ENCODE data around the gene VWA3B. TPM values are rescaled to one million over a fixed set of nuclear protein-coding genes. Genes with fewer than 3 reads are reported as not detected.

The VWA3B gene
- total RNA-seq, 2 experiments from 2014 or later, result not detected

GRCh38 chr2:98063291-98063854 is 23.6 kb upstream of the VWA3B start:
- Mint-ChIP-seq H3K36me3 (no peaks in the 10 kb centered on the region), H3K4me1 (ENCODE audit: low read depth) (no peaks in the 10 kb centered on the region), H3K9me3 (peaks cover 4% of the 10 kb centered on the region), H3K27ac (no peak overlapping the region), H3K27me3 (peaks cover 16% of the 10 kb centered on the region), H3K4me3 (no peak overlapping the region)
- CTCF ChIA-PET, result no interaction called here
- intact Hi-C loops (cut with micrococcal nuclease), result no loop called here
- POLR2A ChIA-PET, result interaction anchor here (0.6 to 1.0 kb wide), 2 partner anchors 21 to 347 kb away, joined by 3 read pairs; no protein-coding TSS in a partner anchor
- DNase-seq, result no peak

GRCh38 chr2:98065808-98066207 is 21.2 kb upstream of the VWA3B start:
- DNase-seq, result no peak
- ChIA-PET CTCF (no interaction called here), POLR2A (no interaction called here)
- intact Hi-C loops (cut with micrococcal nuclease), result no loop called here
- H3K4me1 Mint-ChIP-seq (ENCODE audit: low read depth), result no peaks in the 10 kb centered on the region
- no peak overlapping the region for H3K27ac Mint-ChIP-seq
- no peak overlapping the region for H3K4me3 Mint-ChIP-seq
- no peaks in the 10 kb centered on the region for H3K36me3 Mint-ChIP-seq
- peaks cover 20% of the 10 kb centered on the region for H3K27me3 Mint-ChIP-seq
- peaks cover 4% of the 10 kb centered on the region for H3K9me3 Mint-ChIP-seq

DNA sequence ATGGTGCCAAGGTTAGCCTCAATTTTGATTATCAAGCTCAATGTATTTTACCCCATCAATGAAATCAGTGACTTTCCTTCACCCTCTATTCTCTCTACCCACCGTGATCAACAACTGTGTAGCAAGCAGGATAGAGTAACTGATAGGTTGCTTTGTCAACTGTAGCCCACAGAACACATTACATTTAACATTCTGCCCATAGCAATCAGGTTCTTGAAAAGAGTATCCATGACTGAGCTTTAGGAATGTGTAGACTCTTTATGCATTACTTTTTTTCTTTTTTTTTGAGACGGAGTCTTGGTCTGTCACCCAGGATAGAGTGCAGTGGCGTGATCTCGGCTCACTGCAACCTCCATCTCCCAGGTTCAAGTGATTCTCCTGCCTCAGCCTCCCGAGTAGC is 19.8 kb upstream of the VWA3B start:
- Mint-ChIP-seq H3K4me3 (no peak overlapping the region), H3K27me3 (peaks cover 19% of the 10 kb centered on the region), H3K36me3 (no peaks in the 10 kb centered on the region), H3K4me1 (ENCODE audit: low read depth) (no peaks in the 10 kb centered on the region), H3K27ac (no peak overlapping the region), H3K9me3 (no peaks in the 10 kb centered on the region)
- POLR2A ChIA-PET, result no interaction called here
- no peak for DNase-seq
- intact Hi-C loops (cut with micrococcal nuclease), result no loop called here
- CTCF ChIA-PET, result no interaction called here

DNA sequence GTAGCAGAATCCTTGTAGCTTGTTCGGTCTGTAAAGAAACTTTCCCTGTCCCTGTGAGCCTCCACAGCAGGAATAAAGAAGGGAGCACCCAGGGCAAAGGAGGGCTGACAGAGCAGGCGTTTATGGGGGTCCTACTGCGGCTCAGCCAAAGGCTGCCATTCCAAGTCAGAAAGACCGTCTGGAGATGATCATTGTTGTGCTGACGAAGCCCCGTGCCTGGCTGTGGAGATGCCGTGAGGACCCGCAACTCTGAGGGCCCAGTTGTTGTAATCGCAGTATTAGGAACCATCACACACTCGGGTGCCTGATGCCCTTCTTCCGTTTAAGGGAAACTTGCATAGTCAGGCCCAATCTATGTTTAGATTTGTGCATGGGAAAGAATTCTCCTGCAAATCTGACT is 16.9 kb upstream of the VWA3B start:
- CTCF ChIA-PET, result interaction anchor here (0.9 kb wide), 1 partner anchor 263 kb away, joined by 3 read pairs; no protein-coding TSS in a partner anchor
- no peaks in the 10 kb centered on the region for H3K9me3 Mint-ChIP-seq
- H3K4me3 Mint-ChIP-seq, result no peak overlapping the region
- intact Hi-C loops (cut with micrococcal nuclease), result no loop called here
- H3K27ac Mint-ChIP-seq, result no peak overlapping the region
- POLR2A ChIA-PET, result no interaction called here
- H3K27me3 Mint-ChIP-seq, result peaks cover 14% of the 10 kb centered on the region
- no peak for DNase-seq
- H3K4me1 Mint-ChIP-seq (ENCODE audit: low read depth), result no peaks in the 10 kb centered on the region
- H3K36me3 Mint-ChIP-seq, result no peaks in the 10 kb centered on the region

DNA sequence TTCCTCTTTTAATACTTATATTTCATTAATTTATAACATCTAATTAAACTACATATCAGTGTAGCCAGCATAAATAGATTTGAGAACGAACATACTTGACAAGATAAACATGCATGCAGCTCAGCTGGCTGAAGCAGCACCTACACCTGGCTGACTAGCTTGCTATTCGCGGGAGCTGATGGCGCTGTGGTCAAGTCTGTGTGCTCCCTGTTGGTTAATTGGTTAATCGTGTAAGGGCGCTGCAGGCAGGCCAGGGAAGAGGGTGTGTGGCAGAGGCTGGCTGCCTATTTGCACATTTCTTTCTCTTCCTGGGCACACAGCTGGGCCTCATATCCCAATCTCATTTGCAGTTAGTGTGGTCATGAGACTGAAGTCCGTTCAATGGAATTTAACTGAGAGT is 14.5 kb upstream of the VWA3B start:
- H3K36me3 Mint-ChIP-seq, result no peaks in the 10 kb centered on the region
- no peaks in the 10 kb centered on the region for H3K9me3 Mint-ChIP-seq
- ChIA-PET CTCF (interaction anchor here (2.0 kb wide), 1 partner anchor 266 kb away, joined by 5 read pairs; no protein-coding TSS in a partner anchor), POLR2A (no interaction called here)
- intact Hi-C loops (cut with micrococcal nuclease), result no loop called here
- DNase-seq, result no peak
- H3K4me3 Mint-ChIP-seq, result no peak overlapping the region
- no peak overlapping the region for H3K27ac Mint-ChIP-seq
- peaks cover 7% of the 10 kb centered on the region for H3K27me3 Mint-ChIP-seq
- no peaks in the 10 kb centered on the region for H3K4me1 Mint-ChIP-seq (ENCODE audit: low read depth)

DNA sequence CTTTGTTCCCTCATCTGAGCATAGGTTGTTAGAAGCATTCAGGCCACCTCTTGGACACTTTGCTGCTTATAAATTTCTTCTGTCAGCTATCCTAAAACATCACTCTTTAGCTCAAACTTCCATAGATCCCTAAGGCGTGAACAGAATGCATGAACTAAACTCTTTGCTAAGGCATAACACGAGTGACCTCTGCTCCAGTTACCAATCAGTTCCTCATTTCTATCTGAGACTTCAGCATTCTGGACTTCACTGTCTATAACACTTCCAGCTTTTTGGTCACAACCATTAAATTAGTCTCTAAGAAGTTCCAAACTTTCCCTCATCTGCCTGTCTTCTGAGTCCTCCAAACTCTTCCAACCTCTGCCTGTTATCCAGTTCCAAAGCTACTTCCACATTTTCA is 8.3 kb upstream of the VWA3B start:
- no peak overlapping the region for H3K27ac Mint-ChIP-seq
- H3K4me1 Mint-ChIP-seq (ENCODE audit: low read depth), result peaks cover 6% of the 10 kb centered on the region
- H3K27me3 Mint-ChIP-seq, result peaks cover 5% of the 10 kb centered on the region
- intact Hi-C loops (cut with micrococcal nuclease), result no loop called here
- ChIA-PET POLR2A (interaction anchor here (0.6 kb wide), 1 partner anchor 167 kb away, joined by 3 read pairs; no protein-coding TSS in a partner anchor), CTCF (no interaction called here)
- H3K4me3 Mint-ChIP-seq, result no peak overlapping the region
- DNase-seq, result no peak
- no peaks in the 10 kb centered on the region for H3K36me3 Mint-ChIP-seq
- H3K9me3 Mint-ChIP-seq, result peaks cover 11% of the 10 kb centered on the region

DNA sequence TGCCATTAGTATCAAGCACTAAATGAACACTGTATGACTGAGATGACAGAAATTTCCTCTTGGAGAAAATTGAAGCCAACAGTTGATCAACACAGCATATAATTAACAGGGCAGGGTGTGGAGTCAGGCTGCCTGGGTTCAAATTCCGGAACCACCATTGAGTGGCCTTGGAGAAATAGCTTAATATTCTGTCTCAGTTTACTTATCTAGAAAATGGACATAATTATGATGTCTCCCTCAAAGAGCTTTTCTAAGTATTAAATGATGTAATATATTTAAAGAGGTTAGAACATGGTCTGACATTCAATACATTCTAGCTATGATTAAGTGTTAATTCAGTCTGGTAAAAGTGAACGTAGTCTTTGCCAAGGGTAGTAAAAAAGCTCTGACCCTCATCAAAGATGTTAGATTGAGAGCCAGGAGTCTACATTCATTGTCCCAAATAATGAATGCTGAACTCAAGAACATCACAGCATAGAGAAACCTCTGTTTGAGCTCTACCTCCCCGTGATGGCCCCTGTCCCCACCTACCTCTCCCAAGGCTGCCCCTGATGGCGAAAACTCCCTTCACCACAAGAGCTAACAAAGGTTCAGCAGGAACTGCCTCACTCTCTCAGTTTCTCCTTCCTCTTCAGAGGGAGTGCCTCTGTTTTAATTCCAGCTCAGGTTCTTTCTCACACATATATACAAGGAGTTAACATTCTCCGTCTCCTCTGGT is 2.7 kb upstream of the VWA3B start:
- ChIA-PET POLR2A (no interaction called here), CTCF (no interaction called here)
- Mint-ChIP-seq H3K4me3 (no peak overlapping the region), H3K27me3 (peaks cover 43% of the 10 kb centered on the region), H3K4me1 (ENCODE audit: low read depth) (peaks cover 26% of the 10 kb centered on the region), H3K36me3 (no peaks in the 10 kb centered on the region), H3K27ac (no peak overlapping the region), H3K9me3 (no peaks in the 10 kb centered on the region)
- no peak for DNase-seq
- intact Hi-C loops (cut with micrococcal nuclease), result loop anchor here (10.0 kb wide), 1 partner anchor 90 kb away; the partner anchor contains the start of gene TMEM131

GRCh38 chr2:98084869-98085238 is 2.1 kb upstream of the VWA3B start:
- peaks cover 26% of the 10 kb centered on the region for H3K4me1 Mint-ChIP-seq (ENCODE audit: low read depth)
- DNase-seq, result no peak
- ChIA-PET POLR2A (no interaction called here), CTCF (no interaction called here)
- no peak overlapping the region for H3K4me3 Mint-ChIP-seq
- H3K36me3 Mint-ChIP-seq, result no peaks in the 10 kb centered on the region
- no peak overlapping the region for H3K27ac Mint-ChIP-seq
- H3K27me3 Mint-ChIP-seq, result peaks cover 43% of the 10 kb centered on the region
- no peaks in the 10 kb centered on the region for H3K9me3 Mint-ChIP-seq
- intact Hi-C loops (cut with micrococcal nuclease), result loop anchor here (10.0 kb wide), 1 partner anchor 90 kb away; the partner anchor contains the start of gene TMEM131

DNA sequence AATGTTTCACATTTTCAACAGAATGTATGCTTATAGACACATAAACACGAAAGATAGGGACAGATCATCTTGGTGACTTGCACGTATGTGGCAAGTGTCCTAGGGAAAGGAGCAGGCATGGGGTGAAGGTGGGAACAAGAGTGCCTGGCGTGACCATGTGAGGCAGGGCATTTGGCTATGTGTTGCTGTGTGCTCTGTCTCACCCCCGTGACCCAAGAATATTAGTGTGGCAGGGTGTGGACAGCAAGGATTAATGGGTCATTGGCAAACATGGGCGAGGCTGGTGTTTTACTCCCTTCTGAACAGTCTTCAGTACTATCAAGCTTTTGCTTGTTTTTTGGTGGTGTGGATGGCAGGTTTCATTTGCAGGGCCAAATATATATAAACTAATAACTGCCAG is 1.3 kb upstream of the VWA3B start:
- Mint-ChIP-seq H3K27me3 (peaks cover 47% of the 10 kb centered on the region), H3K4me1 (ENCODE audit: low read depth) (peaks cover 26% of the 10 kb centered on the region), H3K4me3 (no peak overlapping the region), H3K9me3 (no peaks in the 10 kb centered on the region), H3K27ac (no peak overlapping the region), H3K36me3 (no peaks in the 10 kb centered on the region)
- no peak for DNase-seq
- CTCF ChIA-PET, result no interaction called here
- POLR2A ChIA-PET, result no interaction called here
- intact Hi-C loops (cut with micrococcal nuclease), result loop anchor here (10.0 kb wide), 1 partner anchor 91 kb away; the partner anchor contains the start of gene TMEM131

DNA sequence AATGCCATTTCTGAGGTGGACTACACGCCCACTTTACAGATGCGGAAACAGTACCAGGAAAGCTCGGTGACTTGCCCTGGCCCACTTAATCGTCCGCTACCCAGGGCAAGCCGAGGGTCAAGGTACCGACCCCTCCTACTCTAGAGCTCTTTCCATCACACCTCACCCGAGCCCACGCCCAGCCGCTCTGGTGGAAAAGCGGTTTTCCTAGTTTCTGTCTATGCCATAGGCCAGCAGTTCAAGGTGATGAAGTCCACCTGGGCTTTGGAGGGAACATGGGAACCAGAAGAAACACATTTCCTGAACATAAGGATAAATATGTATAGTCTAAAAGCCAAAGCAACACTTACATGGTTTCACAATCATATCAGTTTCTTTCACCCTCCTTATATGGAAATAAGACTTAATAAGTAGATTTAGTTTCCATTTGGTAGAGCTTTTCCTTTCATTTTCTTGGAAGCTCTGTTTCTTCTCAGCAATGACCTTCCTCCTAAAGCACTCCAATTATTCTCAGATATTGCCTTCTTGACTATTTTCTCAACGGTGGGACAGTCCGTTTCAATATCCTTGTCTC is 567 bp downstream of the VWA3B start:
- Mint-ChIP-seq H3K4me3 (peak overlapping the region; percentile 66), H3K9me3 (no peaks in the 10 kb centered on the region), H3K27ac (no peak overlapping the region), H3K36me3 (no peaks in the 10 kb centered on the region), H3K27me3 (peaks cover 43% of the 10 kb centered on the region), H3K4me1 (ENCODE audit: low read depth) (peaks cover 19% of the 10 kb centered on the region)
- CTCF ChIA-PET, result no interaction called here
- POLR2A ChIA-PET, result no interaction called here
- DNase-seq, result no peak
- intact Hi-C loops (cut with micrococcal nuclease), result loop anchor here (10.0 kb wide), 1 partner anchor 93 kb away; the partner anchor contains the start of gene TMEM131

GRCh38 chr2:98088261-98088660 is 1.3 kb downstream of the VWA3B start:
- ChIA-PET POLR2A (no interaction called here), CTCF (no interaction called here)
- intact Hi-C loops (cut with micrococcal nuclease), result loop anchor here (10.0 kb wide), 1 partner anchor 93 kb away; the partner anchor contains the start of gene TMEM131
- no peaks in the 10 kb centered on the region for H3K9me3 Mint-ChIP-seq
- peaks cover 19% of the 10 kb centered on the region for H3K4me1 Mint-ChIP-seq (ENCODE audit: low read depth)
- no peak overlapping the region for H3K27ac Mint-ChIP-seq
- no peak overlapping the region for H3K4me3 Mint-ChIP-seq
- H3K36me3 Mint-ChIP-seq, result no peaks in the 10 kb centered on the region
- H3K27me3 Mint-ChIP-seq, result peaks cover 43% of the 10 kb centered on the region
- DNase-seq, result no peak

GRCh38 chr2:98089941-98090340 is 3.0 kb downstream of the VWA3B start:
- intact Hi-C loops (cut with micrococcal nuclease), result loop anchor here (10.0 kb wide), 1 partner anchor 95 kb away; the partner anchor contains the start of gene TMEM131
- H3K27me3 Mint-ChIP-seq, result peaks cover 34% of the 10 kb centered on the region
- H3K4me1 Mint-ChIP-seq (ENCODE audit: low read depth), result peaks cover 19% of the 10 kb centered on the region
- ChIA-PET POLR2A (no interaction called here), CTCF (no interaction called here)
- no peaks in the 10 kb centered on the region for H3K36me3 Mint-ChIP-seq
- no peak overlapping the region for H3K27ac Mint-ChIP-seq
- H3K4me3 Mint-ChIP-seq, result no peak overlapping the region
- H3K9me3 Mint-ChIP-seq, result peaks cover 6% of the 10 kb centered on the region
- DNase-seq, result no peak

Measured in activated CD4-positive, alpha-beta memory T cell treated with anti-CD3 and anti-CD28 coated beads for 36 hours (primary cell).